Measurements from ENCODE around the gene GPR161. TPM values are rescaled to one million over a fixed set of nuclear protein-coding genes. Genes with fewer than 3 reads are reported as not detected.
A peak's percentile ranks its signal among the peaks of the same experiment; 100 is the strongest.
"Not testable (repeated sequence)": the region's sequence is repeated elsewhere in the genome, so short reads cannot be mapped to it uniquely, and the experiment has no call there.

Gene GPR161
- total RNA-seq, 1 experiment from 2014 or later: 17.9 TPM

DNA sequence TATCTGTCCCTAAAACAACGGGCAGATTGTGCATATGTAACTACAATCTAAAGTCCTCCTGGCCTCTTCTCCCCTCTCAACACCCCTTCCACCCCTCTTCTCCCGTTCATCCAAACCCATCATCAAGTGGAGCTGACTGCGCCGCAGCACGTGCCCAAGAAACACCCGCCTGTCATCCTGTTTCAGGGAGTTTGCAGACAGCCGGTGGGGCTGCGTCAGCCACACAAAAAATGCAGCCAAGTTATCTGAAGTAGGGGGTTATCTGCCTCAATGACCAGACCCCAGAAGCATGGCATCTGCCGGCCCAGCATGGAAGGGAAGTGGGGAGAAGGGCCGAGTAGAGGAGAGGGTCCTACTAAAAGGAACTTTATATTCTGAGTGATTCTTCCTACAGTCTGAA is 49.0 kb downstream of the GPR161 start:
- no peak for DNase-seq (ENCODE audit: low read depth)

- no peak for DNase-seq (ENCODE audit: low read depth)
Observed at GRCh38 chr1:168086438-168086837, 50.3 kb downstream of the GPR161 start.

DNA sequence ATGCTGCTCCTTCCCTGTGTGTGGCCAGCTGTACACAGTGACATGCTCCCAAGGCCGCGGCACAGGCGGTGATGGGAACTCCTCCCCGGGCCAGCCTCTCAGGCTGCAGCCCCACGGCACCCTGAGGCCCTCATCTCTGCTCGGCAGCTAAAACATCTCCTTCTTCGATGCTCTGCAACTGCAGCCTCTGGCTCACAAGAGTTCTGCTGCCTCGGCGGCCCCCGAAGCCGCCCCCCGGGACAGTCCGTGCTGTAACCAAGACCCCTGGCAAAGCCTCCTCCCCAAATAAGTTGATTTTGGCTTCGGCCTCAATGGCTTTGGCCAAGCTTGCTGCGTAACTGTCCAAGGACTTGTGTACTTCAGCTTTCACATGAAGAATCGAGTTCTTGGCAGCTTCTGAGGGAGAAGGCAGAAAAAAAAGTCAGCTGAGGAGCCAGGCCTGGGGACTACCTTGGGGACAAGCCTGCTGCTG is 51.3 kb downstream of the GPR161 start:
- no peak for DNase-seq (ENCODE audit: low read depth)

- peak; percentile 14 for DNase-seq (ENCODE audit: low read depth)
Observed at GRCh38 chr1:168084396-168085231, 52.1 kb downstream of the GPR161 start.

GRCh38 chr1:168083456-168084325 is 53.0 kb downstream of the GPR161 start:
- peak; percentile 35 for DNase-seq (ENCODE audit: low read depth)

- DNase-seq (ENCODE audit: low read depth): peak; percentile 74
Observed at GRCh38 chr1:168082008-168082876, 54.5 kb downstream of the GPR161 start.

- peak; percentile 66 for DNase-seq (ENCODE audit: low read depth)
Observed at GRCh38 chr1:168081373-168082007, 55.2 kb downstream of the GPR161 start.

DNA sequence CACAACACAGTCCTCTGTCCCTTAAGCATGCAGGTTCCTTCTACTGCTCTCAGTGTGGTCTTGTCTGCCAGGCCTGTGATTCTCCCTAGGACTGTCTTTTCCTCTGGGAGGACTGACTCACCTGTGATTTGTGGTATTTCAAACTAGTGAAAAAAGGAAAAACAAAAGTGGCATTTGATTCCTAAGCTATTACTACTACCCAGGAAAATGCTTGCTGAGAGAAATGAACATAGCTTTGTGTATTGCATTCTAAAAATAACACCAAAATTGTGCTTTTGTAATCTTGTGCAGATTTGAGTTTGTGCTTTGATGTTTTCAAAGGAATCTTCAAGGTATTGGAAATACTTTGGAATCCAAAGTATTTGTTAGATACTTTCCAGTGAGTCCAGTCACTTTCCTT is 57.0 kb downstream of the GPR161 start:
- DNase-seq (ENCODE audit: low read depth): peak; percentile 77

DNA sequence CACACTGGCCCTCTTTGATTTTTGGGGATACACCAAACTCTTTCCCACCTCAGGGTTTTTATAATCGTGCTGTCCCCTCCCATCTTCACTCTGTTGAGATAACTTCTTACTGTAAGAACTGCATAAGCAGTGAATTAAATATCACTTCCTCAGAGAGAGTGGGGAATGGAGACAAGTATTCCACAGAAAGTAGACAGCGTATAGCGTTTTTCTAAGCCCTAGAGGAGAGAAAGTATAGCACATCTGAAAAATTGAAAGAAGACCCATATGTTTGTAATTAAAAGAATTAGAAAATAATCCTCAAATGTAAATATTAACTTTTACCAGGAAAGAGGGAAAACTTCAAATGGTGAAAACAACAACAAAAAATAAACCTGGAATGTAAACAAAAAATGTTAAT is 67.3 kb downstream of the GPR161 start:
- no peak for DNase-seq (ENCODE audit: low read depth)

DNA sequence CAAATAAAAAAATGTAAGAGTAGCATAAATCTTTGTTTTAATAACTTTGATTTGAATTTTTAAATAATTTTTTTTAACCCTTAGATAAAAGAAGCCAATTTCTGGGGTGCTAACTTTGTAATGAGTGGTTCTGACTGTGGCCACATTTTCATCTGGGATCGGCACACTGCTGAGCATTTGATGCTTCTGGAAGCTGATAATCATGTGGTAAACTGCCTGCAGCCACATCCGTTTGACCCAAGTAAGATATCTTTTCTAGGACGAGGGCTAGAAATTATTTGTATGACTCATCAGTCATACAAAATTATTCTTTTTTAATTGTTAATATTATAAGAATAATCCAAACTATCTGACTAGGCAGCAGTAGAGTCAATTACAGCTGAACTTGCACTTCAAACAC is 71.2 kb downstream of the GPR161 start:
- no peak for DNase-seq (ENCODE audit: low read depth)

GRCh38 chr1:168064216-168064615 is 72.5 kb downstream of the GPR161 start:
- DNase-seq (ENCODE audit: low read depth): no peak

DNA sequence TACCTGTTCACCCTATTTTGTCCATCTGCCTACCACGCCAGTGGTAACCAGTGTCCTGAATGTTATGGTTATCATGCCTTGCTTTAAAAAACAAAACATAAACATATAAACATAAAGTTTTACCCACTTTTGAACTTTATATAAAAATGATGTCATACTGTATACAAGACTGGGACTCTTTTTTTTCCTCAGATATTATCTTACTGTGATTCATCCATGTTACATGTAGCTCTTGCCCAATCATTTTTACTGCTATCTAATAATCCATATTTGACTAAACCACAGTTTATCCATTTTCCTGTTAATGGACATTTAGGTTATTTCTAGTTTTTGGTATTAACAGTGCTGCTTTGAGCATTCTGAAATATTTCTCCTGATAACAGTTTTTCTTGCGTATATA is 78.8 kb downstream of the GPR161 start:
- DNase-seq (ENCODE audit: low read depth): no peak

DNA sequence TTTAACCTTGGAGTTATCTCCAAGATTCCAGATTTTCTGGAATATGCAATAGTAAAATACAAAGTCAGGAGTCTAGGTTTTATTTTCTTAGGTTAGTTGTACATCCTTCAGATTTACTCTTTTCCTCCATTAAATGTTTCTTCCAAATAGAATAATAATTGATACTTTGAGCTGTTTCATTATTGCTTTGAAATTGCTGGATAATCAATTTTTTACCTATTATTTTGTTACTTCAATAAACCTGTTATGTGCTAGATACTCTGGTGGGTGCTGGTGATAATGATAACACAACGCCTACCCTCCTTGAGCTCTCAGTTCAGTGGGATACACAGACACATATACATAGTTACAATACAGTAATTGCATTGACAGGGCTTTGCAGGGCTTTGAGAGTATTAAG is 79.4 kb downstream of the GPR161 start:
- DNase-seq (ENCODE audit: low read depth): no peak

DNA sequence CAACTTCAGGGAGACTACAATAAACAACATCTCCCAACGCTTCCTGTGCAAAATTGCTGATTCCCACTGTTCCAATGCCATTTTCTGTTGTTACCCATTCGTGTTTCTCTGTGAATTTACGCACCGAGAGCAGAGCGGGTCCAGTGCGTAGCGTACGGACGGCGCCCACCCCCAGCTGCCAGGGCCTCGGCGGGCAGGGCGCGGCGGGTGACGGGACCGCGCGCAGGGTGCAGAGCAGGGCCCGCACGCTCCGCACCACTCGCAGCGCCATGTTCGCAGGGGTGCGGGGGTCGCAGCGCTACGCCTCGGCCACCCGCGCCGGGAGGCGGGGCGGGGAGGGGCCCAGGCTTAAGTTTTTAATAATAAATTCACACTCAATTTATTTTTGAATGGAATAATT is 80.6 kb downstream of the GPR161 start:
- not testable (repeated sequence) for DNase-seq (ENCODE audit: low read depth)

- no peak for DNase-seq (ENCODE audit: low read depth)
Observed at GRCh38 chr1:168054117-168054516, 82.6 kb downstream of the GPR161 start.

GRCh38 chr1:168053681-168054080 is 83.0 kb downstream of the GPR161 start:
- no peak for DNase-seq (ENCODE audit: low read depth)

DNA sequence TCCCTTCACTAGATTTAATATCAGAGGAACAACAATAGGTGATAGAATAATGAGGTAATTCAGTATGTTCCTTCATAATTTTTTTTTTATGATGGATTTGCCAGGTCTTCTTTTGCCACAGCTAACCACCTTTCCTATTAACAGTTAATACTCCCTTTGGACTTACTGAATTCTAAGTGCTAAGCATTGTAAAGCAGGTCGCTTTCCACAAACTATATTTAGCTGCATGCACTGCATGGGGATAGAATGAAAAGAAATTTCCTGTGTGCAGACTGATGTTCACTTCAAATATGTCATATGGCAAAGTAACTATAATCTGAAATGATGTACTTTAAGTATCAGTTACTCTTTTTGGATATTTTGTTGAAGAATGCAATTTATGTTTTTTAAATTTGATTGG is 85.8 kb downstream of the GPR161 start:
- no peak for DNase-seq (ENCODE audit: low read depth)

GRCh38 chr1:168050307-168050706 is 86.4 kb downstream of the GPR161 start:
- no peak for DNase-seq (ENCODE audit: low read depth)

DNA sequence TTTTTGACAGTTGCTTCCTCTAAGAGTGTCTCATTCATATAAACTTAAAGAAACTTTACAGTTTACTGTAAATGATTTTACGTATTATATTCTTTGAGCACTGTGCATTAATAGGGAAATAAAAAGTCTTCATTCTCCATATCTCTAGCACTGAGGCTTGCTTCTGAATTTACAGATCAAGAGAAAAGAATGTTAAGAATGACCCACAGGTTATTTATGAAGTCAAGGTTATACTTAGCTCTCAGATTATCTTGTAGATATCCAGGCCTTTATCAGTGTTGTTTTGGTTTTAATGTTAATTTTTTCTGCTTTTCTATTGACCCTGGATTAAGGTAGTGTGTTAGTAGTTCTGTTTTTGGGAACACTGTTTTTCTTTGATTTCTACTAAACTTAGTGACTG is 91.4 kb downstream of the GPR161 start:
- DNase-seq (ENCODE audit: low read depth): no peak

DNA sequence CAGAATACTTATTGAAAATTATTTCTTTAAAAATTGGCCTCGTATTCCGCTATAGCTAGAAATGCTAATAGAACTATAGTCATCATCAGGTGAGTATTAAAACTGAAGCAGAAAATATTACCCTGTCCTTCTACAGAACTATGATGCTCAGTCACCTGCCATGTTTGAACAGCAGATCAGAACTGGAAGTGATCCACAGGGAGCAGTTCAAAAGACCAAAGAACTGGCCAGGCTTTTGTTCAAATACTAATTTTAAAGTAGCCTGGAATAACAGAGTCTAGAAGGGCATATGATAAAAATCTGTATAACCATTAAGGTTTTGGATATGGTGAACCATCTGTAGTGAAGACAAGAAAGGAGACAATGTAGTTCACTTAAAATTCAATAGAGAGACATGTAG is 94.4 kb downstream of the GPR161 start:
- DNase-seq (ENCODE audit: low read depth): no peak

DNA sequence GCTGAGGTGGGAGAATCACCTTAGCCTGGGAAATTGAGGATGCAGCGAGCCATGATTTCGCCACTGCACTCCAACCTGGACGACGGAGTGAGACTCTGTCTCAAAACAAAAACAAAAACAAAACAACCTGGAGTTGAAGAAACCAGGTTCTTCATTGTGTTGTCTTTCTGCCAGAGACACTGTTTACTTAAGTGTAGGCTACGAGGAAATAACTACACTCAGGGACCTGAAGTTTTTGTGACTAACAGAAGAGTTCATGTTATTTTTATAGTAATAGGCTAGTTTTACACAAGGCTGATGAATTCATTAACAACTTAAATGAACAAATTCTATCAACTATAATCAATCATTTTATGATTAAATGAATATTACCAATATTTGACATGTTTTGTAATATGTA is 101.4 kb downstream of the GPR161 start:
- no peak for DNase-seq (ENCODE audit: low read depth)
